Peyer's patch (tissue), 4 donors: ENCODE measurements around the gene NAXE. TPM values are rescaled to one million over a fixed set of nuclear protein-coding genes. Genes with fewer than 3 reads are reported as not detected.

Experiments
- DNase-seq, 3 donors: peaks; one replicate each; pipeline ENCODE4 v3.0.0-alpha.2; 2017 to 2019
- H3K27ac ChIP-seq, 4 donors: fragments of 200-600 bp; sonication (generic); one replicate each; pipeline ENCODE4 v1.5.1; 2016 to 2019
- H3K27me3 ChIP-seq, 2 donors: fragments of 200-600 bp; sonication (generic); one replicate each; pipeline ENCODE4 v1.5.1; 2019
- H3K36me3 ChIP-seq, 3 donors: fragments of 200-600 bp; sonication (generic); one replicate each; pipeline ENCODE4 v1.5.1; 2016 to 2019
- H3K4me1 ChIP-seq, 4 donors: fragments of 200-600 bp; sonication (generic); one replicate each; pipeline ENCODE4 v1.5.1; 2016 to 2019
- H3K4me3 ChIP-seq, 4 donors: fragments of 200-600 bp; sonication (generic); 1 replicate in 3 of 4; 2 replicates in 1 of 4; pipeline ENCODE4 v1.5.1; 2016 to 2019; ENCODE audit warnings: mild to moderate bottlenecking in 1 of 4
- H3K9me3 ChIP-seq, 4 donors: fragments of 200-600 bp; sonication (generic); one replicate each; pipeline ENCODE4 v1.5.1; 2016 to 2019; ENCODE audit warnings: mild to moderate bottlenecking in 1 of 4
- POLR2A ChIP-seq, 2 donors: fragments of 450-650 bp; IDR thresholded peaks; one replicate each; pipeline ENCODE4 v1.5.1; 2017; ENCODE audit warnings: antibody characterized with exemption in 2 of 2, mild to moderate bottlenecking in 2 of 2, moderate library complexity in 2 of 2
- total RNA-seq, 4 donors: library from RNA; depleted of rRNA; stranded (reverse); fragments of >200 nt; gene quantifications; one replicate each; pipeline ENCODE4 v1.1.0, GENCODE V29; 2016
- TF ChIP-seq, protein P1 (sequence below), 6 experiments: fragments of 450-650 bp in 4 of 6; fragments of 200-600 bp in 2 of 6; sonication (generic) in 1 of 6; IDR thresholded peaks; one replicate each; pipeline ENCODE4 v1.5.1; 2017 to 2019; ENCODE audit warnings: antibody characterized with exemption in 6 of 6, mild to moderate bottlenecking in 3 of 6, moderate library complexity in 1 of 6

Gene NAXE
- total RNA-seq, 4 donors from 2014 or later, result 38.0 to 96.5 (median 73.1) TPM

DNA sequence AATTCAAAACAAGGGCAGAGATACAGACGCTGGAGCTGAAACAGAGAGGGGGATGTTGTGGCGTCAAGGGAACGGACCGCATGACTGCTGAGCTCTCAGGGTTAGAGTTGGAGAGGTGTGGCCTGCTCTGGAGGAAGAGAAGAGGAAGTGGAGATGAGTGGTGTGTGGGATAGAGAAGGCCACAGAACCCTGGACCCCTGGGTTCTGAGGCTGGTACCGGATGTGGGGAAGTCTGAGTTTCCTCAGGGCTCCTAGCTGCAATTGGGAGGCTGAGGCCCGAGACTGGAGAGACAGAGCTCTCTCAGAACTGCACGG lies 52.2 kb downstream of the NAXE start:
- Histone ChIP-seq H3K9me3 (no peaks in the 10 kb centered on the region), H3K36me3 (no peaks in the 10 kb centered on the region), H3K4me1 (peaks cover 0 to 15% (median 11%) of the 10 kb centered on the region in 4 donors), H3K27ac (no peak overlapping the region), H3K4me3 (no peak overlapping the region), H3K27me3 (peaks cover 0 to 17% of the 10 kb centered on the region in 2 donors)
- no peak for DNase-seq
- no peak for TF ChIP-seq POLR2A (IDR thresholded peaks at IDR 0.05)
- TF ChIP-seq, protein P1, sequence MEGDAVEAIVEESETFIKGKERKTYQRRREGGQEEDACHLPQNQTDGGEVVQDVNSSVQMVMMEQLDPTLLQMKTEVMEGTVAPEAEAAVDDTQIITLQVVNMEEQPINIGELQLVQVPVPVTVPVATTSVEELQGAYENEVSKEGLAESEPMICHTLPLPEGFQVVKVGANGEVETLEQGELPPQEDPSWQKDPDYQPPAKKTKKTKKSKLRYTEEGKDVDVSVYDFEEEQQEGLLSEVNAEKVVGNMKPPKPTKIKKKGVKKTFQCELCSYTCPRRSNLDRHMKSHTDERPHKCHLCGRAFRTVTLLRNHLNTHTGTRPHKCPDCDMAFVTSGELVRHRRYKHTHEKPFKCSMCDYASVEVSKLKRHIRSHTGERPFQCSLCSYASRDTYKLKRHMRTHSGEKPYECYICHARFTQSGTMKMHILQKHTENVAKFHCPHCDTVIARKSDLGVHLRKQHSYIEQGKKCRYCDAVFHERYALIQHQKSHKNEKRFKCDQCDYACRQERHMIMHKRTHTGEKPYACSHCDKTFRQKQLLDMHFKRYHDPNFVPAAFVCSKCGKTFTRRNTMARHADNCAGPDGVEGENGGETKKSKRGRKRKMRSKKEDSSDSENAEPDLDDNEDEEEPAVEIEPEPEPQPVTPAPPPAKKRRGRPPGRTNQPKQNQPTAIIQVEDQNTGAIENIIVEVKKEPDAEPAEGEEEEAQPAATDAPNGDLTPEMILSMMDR (IDR thresholded peaks at IDR 0.05), result no peak

Other genes starting within 250 kb of the NAXE start
- 1 to 10 TPM in 1 of 4 donors, not detected in 3; 3.1 TPM for gene RHBG, start 222.6 kb upstream of the NAXE start, total RNA-seq
- 10 to 100 TPM; 46.8 to 97.4 (median 64.1) TPM for gene MEF2D, start 91.0 kb upstream of the NAXE start, total RNA-seq
- 10 to 100 TPM in 1 of 4 donors, 1 to 10 TPM in 3; 5.4 to 45.4 (median 8.2) TPM for gene IQGAP3, start 19.2 kb upstream of the NAXE start, total RNA-seq
- gene TTC24, start 12.1 kb upstream of the NAXE start, total RNA-seq, result not detected
- 10 to 100 TPM in 2 of 4 donors, 1 to 10 TPM in 2; 6.3 to 38.0 (median 11.3) TPM for gene GPATCH4, start 9.7 kb downstream of the NAXE start, total RNA-seq
- gene HAPLN2, start 27.6 kb downstream of the NAXE start, total RNA-seq, result 1 to 10 TPM in 3 of 4 donors, not detected in 1; 1.9 to 2.2 (median 2.1) TPM
- gene BCAN, start 50.3 kb downstream of the NAXE start, total RNA-seq, result 1 to 10 TPM in 1 of 4 donors, under 1 TPM in 1, not detected in 2; 0.28 to 1.3 TPM
- gene NES, start 85.6 kb downstream of the NAXE start, total RNA-seq, result 10 to 100 TPM in 1 of 4 donors, 1 to 10 TPM in 3; 2.8 to 25.6 (median 3.1) TPM
- 1 to 10 TPM in 2 of 4 donors, not detected in 2; 3.6 to 5.0 TPM for gene CRABP2, start 113.8 kb downstream of the NAXE start, total RNA-seq
- 10 to 100 TPM; 33.8 to 95.2 (median 64.9) TPM for gene METTL25B, start 136.7 kb downstream of the NAXE start, total RNA-seq
- gene ISG20L2, start 137.0 kb downstream of the NAXE start, total RNA-seq, result 10 to 100 TPM; 22.4 to 47.2 (median 27.9) TPM
- gene MRPL24, start 149.3 kb downstream of the NAXE start, total RNA-seq, result 10 to 100 TPM; 15.7 to 35.8 (median 22.0) TPM
- 100 to 1,000 TPM; 234 to 309 (median 281) TPM for gene HDGF, start 159.9 kb downstream of the NAXE start, total RNA-seq
- gene PRCC, start 175.8 kb downstream of the NAXE start, total RNA-seq, result 100 to 1,000 TPM in 1 of 4 donors, 10 to 100 TPM in 3; 43.3 to 114 (median 46.3) TPM
- gene SH2D2A, start 225.1 kb downstream of the NAXE start, total RNA-seq, result 10 to 100 TPM in 1 of 4 donors, 1 to 10 TPM in 2, not detected in 1; 2.7 to 13.5 (median 6.5) TPM